GM21576 (cell line): ENCODE measurements around the gene ADH7.
"Not testable (repeated sequence)": the region's sequence is repeated elsewhere in the genome, so short reads cannot be mapped to it uniquely, and the experiment has no call there.

ENCODE experiments used
- ATAC-seq: cut with Tn5 transposase; IDR thresholded peaks from one replicate; pipeline ENCODE4 v1.9.1; 2021; ENCODE audit warnings: mild to moderate bottlenecking, moderate library complexity; ENCODE audit not compliant: unreplicated experiment

The ADH7 gene

DNA sequence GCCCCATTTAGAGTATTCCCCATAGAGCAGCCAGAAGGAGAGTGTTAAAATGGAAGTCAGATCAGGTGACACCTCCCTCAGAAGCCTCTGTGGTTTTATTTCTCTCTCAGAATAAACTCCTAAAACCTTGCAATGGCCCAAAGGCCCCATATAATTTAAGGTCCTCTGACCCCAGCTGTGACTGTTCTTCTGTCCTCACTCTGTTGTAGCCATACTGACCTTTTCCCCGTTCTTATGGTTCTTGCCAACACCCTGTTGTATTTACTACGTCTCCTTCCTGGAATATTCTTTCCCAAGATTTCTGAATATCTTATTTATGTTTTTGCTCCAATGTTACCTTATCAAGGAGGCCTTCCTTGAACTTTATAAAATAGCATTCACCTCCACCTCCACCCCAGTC, 18.0 kb downstream of the ADH7 start:
- ATAC-seq, result no peak

DNA sequence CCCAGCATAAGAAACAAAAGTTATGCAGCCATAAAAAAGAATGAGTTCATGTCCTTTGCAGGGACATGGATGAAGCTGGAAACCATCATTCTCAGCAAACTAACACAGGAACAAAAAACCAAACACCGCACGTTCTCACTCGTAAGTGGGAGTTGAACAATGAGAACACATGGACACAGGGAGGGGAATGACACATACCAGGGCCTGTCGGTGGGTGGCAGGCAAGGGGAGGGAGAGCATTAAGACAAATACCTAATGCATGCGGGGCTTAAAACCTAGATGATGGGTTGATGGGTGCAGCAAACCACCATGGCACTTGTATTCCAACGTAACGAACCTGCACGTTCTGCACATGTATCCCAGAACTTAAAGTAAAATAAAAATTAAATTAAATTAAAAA, 19.4 kb downstream of the ADH7 start:
- not testable (repeated sequence) for ATAC-seq

DNA sequence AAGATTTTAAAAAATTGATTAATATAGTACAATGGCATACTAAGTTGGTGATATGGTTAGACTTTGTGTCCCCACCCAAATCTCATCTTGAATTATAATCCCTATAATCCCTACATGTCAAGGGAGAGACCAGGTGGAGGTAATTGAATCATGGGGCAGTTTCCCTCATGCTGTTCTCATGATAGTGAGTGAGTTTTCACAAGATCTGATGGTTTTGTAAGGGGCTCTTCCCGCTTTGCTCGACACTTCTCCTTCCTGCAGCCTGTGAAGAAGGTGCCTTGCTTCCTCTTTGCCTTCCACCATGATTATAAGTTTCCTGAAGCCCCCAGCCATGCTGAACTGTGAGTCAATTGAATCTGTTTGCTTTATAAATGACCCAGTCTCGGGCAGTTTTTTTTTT, 20.2 kb downstream of the ADH7 start:
- ATAC-seq, result not testable (repeated sequence)

DNA sequence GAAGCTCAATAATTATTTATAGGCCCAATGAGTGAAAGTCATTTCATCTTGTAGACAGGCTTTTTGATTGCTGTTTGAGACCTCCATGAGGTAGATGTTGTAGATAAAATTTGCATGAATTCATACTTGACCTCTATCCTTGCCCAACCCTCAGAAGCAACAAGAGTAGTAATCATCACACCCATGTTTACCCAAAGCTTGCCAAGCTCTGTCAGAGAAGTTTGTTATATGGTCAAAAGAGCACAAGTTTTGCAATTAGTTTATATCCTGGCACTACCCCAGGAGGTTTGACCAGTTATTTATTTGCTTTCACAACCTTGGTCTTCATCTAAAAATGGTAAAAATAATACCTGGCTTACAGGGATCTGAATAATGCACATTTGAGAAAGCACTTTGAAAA, 20.7 kb downstream of the ADH7 start:
- ATAC-seq, result no peak

DNA sequence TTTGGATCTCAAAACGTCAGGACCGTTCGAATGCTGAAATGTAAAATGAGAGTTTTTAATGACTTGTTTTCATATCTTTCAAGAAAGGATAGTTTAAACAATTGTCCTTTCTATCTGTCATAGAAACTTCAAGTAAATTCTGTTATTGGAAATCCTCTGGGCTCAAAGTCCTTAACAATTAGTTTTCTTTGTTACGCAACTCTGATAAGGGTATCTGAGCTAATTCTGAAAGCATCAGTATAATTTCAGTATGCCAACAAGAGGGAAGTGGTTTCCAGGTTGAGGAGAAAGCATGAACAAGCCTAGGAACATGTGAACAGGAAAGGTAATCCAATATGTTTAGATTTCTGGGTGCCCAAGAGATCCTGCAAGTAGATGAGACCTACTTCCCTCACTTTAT, 22.0 kb downstream of the ADH7 start:
- ATAC-seq, result no peak

DNA sequence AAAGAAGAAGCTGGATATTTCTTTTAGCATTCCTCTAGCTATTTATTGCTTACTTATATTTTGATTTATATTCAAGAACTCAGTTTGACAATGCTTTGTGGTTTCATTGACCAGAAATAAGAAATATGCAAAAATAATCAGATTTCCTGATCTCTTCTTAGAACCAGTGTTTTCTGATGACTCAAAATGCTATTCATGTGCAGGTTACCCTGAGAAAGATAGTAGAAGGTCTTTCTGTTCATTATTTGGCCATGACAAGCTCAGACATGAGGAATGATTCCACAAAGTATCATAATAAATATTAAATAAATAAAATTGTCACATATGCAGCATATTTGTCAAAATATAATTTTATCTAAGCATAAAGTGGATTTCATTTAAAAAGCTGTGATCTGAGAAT, 24.1 kb downstream of the ADH7 start:
- ATAC-seq, result no peak

DNA sequence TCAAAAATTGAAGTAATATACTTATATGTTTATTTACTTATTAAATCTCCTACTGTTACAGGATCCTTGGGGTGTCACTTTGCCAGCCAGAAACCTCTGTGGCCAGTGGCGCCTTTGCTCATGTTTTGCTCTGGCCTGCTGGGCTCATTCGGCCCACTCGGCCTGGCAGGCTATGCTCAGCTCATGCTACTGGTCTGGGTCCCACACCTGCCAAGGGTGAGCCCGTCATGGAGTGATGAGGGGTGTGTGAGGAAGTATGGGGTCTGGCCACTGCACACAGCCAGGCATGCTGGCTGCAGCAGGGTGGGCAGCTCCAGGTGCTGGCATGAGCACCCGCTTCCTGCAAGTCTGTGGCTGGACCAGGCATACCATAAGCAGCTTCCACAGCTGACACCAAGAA, 25.1 kb downstream of the ADH7 start:
- ATAC-seq, result no peak

DNA sequence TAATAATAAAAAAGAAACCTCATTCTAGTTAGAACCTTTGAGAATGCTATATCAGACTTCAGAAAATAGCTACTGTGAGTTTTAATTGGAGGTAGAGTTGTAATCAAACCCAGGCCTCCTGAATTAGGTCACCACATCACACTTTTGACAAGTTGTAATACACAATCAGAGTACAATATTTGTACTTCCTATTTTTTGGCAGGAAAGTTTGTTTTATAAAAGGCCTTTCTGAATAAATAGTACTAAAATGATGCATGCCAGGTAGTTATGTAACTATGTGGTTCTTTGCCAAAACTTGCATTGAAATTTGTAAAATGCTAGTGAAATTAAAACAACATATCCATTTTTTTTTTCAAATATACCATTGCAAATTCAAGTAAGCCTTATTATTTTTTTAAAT, 26.8 kb downstream of the ADH7 start:
- no peak for ATAC-seq

DNA sequence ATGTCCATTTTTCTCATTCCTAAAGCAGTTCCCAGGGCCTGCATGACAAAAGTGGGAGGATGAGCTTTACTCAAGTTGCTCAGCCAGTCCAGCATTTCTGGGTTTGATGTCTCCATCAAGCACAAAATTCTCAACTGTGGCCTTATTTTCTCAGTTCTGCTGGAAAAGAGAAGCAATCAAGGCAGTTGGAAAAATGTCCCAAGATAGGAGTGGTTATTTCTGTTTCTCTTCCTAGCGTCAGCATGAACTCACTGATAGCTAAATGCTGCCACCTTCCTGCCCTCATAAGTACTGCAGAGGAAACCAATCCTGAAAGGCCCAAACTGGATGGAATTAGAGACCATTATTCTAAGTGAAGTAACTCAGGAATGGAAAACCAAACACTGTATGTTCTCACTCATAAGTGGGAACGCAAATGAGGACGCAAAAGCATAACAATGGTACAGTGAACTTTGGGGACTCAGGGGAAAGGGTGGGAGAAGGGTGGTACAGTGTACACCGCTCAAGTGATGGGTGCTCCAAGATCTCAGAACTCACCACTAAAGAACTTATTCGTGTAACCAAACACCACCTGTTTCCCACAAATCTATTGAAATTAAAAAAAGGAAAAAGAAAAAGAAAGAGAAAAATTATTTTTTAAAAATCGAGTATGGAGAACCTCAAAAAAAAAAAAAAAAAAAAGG, 29.6 kb downstream of the ADH7 start:
- ATAC-seq, result no peak

DNA sequence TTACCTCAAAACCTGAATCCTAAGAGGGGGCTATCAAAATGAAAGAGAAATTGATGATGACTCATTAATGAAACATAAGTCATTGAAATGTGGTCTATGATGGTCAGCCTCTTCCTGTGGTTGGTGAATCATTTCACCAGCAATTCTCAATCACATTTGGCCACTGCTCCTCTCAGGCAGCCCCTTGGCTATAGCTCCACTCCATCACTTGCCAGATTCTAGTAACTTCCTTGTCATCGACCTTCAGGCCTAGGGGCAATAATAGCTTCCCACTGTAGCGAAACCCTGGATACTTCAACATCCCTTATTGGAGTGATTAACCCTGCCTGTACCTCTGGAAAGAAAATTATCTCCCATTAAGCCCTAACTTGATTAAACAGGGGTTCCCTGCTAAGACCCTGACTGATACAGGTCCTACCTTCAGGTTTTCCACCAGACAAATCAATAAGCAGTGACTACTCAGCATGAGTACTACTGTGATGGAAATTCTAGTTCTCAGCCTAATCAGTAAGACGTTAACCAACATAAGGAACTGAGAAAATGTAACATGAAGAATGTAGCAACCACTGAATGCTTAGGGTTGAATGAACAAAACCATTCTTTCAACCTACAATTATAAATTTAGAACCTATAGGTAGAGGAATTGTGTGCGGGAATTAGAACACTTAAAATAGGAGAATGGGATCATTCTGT, 30.4 kb downstream of the ADH7 start:
- peak; percentile 82 for ATAC-seq

DNA sequence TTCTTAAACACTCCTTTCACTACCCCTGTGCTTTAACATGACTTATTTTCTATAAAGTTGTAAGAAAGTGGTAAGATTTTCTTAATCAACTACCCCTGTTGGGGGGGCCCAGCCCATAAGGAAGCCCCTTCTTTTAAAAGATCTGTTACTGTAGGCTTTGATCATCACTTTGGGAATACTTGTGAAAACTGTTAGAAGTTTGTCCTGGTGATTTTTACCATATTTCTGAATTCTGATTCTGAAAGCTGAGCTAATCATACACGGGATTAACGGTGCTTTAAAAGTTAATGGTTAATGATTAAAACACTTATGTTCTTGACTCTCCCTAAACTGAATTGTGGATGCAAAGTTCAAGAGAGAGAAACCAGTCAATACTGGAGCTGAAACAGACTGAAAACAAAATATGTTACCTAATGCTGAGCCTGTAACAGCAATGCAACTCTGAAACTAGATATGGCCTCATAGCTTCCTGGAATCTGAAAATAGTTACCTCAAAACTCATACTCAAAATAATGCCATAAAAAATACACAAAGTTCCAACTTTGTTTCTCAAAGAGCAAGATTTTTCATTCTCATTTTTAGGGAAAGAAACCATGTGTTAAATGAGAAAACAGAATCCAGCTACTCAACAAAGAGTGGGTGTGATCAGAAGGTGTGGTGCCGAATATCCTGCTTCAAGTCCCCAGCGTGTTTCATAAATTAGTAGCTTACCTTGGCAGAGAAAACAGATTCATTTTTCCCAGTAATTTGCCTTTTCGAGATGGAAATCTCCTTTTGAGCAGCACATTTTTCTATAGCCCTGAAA, 31.6 kb downstream of the ADH7 start:
- peak; percentile 69 for ATAC-seq

DNA sequence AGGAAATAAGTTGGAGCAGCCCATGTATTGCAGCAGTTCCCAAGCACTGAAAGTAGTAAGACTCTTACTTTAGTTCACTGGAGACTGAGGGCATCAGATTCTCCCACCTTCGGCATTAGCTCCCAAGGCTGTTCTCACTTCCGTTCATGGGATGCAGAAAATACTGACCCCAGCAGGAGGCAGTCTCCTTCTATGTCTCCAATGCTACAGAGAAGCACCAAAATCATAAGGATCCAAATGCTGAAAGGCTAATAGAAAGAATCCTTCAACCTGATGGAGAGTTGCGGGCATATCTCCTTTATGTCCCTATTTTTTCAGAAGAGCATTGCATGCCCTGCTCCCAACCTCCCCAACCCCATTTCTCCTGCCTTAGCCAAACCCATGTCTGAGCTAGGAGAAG, 32.4 kb downstream of the ADH7 start:
- ATAC-seq, result no peak

DNA sequence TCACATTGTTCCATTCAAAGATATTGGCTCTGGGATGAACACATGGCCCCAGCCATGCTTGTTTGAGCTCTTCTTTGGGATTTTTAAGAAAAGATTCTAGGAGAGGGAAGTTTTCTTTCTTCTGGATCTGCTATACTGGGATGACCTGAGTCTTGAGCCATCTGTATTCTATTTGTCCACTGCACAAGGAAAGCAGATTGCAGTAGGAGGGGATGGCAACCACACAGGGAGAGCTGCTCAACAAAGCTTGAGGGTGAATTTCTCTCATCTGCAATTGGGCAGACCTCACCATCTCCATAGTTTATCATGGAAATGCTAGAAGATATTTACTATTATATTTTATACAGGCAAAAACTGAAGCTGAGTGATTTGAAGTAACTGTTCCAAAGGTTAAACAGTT, 34.3 kb downstream of the ADH7 start:
- no peak for ATAC-seq

DNA sequence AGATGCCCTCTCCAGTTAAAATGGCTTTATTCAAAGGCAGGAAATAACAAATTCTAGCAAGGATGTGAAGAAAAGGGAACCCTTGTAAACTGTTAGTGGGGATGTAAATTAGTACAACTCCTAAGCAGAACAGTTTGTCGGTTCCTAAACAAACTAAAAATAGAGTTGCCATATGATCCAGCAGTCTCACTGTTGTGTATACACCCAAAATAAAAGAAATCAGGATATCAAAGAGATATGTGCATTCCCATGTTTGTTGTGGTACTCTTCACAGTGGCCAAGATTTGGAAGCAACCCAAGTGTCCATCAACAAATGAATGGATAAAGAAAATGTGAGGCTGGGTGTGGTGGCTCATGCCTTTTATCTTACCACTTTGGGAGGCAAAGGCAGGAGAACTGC, 36.1 kb downstream of the ADH7 start:
- no peak for ATAC-seq

DNA sequence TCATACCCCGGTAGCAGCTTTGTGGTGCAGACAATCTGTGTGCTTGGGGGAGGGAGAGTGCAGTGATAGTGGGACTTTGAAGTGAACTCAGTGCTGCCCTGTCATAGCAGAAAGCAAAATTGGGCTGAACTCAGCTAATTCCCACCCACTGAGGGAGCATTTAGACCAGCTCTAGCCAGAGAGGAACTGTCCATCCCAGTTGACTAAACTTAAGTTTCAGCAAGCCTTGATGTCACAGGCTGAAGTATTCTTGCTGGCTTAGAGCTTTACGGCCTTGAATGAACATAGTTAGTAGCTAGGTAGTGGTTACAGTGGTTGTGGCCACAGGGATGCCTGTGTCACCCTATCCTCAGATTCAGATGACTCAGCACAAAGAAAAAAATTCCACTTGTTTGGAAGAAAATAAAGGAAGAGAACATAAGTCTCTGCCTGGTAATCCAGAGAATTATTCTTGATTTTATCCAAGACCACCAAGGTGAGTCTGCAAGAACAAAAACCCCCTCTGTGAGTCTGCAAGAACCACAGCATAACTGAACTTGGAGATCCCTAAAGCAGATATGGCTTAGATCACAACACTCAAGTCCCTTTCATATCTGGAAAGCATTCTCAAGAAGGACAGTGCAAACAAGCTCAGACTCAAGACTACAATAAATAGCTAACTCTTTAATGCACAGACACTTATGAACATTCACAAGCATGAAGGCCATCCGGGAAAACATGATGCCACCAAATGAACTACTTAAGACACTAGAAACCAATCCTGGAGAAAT, 39.4 kb downstream of the ADH7 start:
- ATAC-seq, result no peak

DNA sequence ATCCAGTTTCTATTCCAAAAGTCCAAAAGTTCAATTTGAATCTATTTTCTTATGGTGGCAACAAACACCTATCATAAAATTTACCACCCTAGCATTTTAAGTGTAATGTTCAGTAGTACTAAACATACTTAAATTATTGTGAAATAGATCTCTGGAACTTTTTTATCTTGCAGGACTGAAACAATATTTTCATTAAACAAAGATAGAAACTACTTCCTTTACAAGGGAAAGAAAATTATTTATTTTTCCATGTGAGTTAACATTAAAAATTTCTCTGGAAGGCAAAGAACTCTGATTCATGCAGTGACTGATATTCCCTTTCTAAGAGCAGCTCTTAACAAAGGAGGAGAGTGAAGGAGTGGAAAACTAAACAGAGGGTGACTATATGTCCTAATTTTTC, 40.2 kb downstream of the ADH7 start:
- ATAC-seq, result no peak

DNA sequence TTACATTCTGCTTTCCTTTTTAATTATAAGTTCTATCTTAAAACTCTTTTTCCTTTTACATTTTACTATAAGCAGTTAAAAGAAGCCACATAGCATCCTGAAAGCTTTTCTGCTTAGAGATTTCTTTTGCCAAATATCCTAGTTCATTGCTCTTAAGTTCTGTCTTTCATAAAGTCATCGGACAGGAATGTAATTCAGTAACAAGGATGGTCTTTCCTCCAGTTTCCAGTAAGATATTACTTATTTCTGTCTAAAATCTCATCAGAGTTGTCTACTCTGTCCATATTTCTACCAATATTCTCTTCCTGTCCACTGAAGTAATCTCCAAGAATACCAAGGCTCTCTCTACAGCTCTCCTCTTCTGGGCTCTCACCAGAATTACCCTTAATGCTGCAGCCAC, 45.1 kb downstream of the ADH7 start:
- ATAC-seq, result no peak

DNA sequence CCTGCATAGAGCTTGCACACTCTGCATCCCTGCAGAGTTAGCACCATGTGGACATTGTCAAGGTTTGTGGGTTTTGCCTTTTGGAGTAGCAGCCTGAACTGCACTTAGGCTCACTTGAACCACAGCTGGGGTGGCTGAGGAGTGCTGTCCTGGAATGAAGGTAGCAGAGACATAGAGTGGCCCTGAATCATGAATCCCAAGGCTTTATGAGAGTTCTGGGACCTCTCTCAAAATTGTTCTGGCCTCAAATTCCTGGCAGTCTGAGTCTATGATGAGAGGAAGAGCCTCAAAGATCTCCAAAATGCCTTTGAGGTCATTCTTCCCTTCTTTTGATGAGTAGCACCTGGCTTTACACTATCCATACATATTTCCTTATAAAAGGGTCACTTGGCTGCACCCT, 45.5 kb downstream of the ADH7 start:
- no peak for ATAC-seq

DNA sequence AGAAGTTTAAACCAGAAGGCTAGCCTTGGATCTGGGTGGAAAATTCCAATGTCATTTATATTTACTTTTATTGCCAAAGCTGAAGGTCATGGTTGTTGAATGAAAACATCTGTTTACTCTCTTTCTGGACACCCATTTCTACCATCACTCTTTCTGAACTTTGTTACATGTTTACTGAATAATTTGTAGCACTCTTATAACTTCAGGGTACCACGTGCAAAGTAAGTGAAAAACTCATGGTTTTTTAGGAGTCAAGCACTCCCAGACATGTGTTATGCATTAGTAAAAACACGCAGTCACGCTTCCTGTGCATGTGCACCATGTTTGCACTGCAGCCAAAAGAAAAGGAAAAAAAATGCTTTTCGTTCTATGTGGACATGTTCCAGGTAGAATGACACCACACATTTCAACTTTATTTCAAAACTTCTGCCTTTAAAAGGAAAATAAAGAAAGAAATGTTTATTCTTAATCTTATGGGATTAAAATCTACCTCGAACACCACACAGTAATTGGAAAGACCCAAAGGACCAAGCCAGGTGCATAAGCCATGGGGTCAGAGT, 51.2 kb downstream of the ADH7 start:
- ATAC-seq, result no peak

DNA sequence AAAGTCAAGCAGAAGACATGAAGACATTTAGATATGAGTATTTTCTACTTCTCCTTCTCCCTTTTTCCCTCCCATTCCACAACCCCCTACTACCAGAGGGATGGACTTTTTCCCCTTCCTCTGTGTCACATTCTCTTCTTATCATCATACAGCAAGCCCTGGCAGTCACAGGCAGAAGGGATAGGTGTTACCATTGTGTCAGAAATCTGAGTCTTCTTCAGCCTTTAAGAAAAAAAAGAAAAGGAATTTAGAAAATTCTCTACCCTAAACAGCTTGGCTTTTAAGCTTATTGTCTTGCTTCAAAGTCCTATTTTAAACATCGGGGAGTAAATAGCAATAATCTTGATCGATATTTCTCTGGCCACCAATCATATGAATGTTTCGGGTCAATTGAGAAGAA, 51.7 kb downstream of the ADH7 start:
- no peak for ATAC-seq

DNA sequence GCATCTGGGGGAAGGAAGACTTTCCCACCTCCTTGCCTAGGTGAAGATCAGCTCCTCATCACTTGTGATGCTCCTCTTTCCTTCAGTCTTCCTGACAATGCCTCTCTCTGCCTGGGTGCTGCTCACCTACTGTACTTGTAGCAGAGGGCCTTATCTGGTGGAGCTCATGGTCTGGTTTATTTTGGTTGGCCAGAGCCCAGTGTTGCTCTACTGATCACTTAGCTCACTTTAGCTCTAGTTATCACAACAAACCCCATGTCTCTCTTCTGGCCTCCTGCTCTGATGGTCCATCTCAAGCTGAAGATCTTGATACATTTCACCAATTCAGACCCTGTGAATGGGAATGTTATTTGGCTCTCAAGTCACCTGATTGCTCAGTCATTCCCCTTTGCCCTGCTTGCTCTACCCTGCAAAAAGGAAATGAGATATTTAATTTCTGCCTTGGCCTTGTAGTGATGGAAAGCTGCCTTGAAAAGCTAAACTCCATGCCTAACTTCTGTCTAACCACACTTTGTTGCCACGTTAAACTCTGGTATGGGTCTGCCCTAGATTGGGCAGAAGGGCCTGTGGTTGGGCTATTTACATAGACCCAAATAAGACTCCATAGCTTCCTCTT, 52.3 kb downstream of the ADH7 start:
- no peak for ATAC-seq
